ENCODE data around the gene IKBIP. TPM values are rescaled to one million over a fixed set of nuclear protein-coding genes. Genes with fewer than 3 reads are reported as not detected.

Gene IKBIP
- 47.4 TPM for total RNA-seq (ENCODE audit: unreplicated experiment)
- long read RNA-seq, transcript IKBIP-201 (3 exons, 3,189 nt) = minor isoform, 8 of 31 reads
- long read RNA-seq, transcript IKBIP-202 (3 exons, 1,645 nt) = major isoform, 16 of 31 reads
- long read RNA-seq, partial matches to known transcripts = 2 of 31 reads
- long read RNA-seq, other reads (novel, unspliced or antisense) = 1 of 31 reads

GRCh38 chr12:98644712-98645571 is at the start of gene IKBIP, which contains the start of gene APAF1:
IKBIP (minus strand) TSS chr12:98644788; CDS start chr12:98644701, 87 bp downstream.
APAF1 (plus strand) TSS chr12:98645290; CDS start chr12:98648360, 3,070 bp downstream.
- H3K9me3 Mint-ChIP-seq (ENCODE audit: unreplicated experiment) = no peaks in the 10 kb centered on the region
- H3K27ac Mint-ChIP-seq (ENCODE audit: unreplicated experiment) = peak within 1 kb of the TSS; percentile 87

GRCh38 chr12:98691351-98691750 is 46.8 kb upstream of the IKBIP start:
- no peaks in the 10 kb centered on the region for H3K9me3 Mint-ChIP-seq (ENCODE audit: unreplicated experiment)
- TF ChIP-seq CTCF (IDR thresholded peaks at IDR 0.05; ENCODE audit: unreplicated experiment) = no peak
- peaks cover 3% of the 10 kb centered on the region for H3K27me3 Mint-ChIP-seq (ENCODE audit: unreplicated experiment)
- no peak overlapping the region for H3K27ac Mint-ChIP-seq (ENCODE audit: unreplicated experiment)
- no peak for DNase-seq (ENCODE audit: low spot score)
- peaks cover 21% of the 10 kb centered on the region for H3K36me3 Mint-ChIP-seq (ENCODE audit: low read depth, unreplicated experiment)
- H3K4me3 Mint-ChIP-seq (ENCODE audit: unreplicated experiment) = no peak overlapping the region
- H3K4me1 Mint-ChIP-seq (ENCODE audit: unreplicated experiment) = peaks cover 17% of the 10 kb centered on the region

More at GRCh38 chr12:98644712-98645571, at the start of gene IKBIP, which contains the start of gene APAF1:
- H3K36me3 Mint-ChIP-seq (ENCODE audit: low read depth, unreplicated experiment) = peaks cover 8% of the 10 kb centered on the region
- H3K4me3 Mint-ChIP-seq (ENCODE audit: unreplicated experiment) = peak within 1 kb of the TSS; percentile 98
- H3K27me3 Mint-ChIP-seq (ENCODE audit: unreplicated experiment) = no peaks in the 10 kb centered on the region
- TF ChIP-seq CTCF (IDR thresholded peaks at IDR 0.05; ENCODE audit: unreplicated experiment) = no peak
- H3K4me1 Mint-ChIP-seq (ENCODE audit: unreplicated experiment) = peaks cover 15% of the 10 kb centered on the region
- peak; percentile 99 for DNase-seq (ENCODE audit: low spot score)

- no peak for DNase-seq (ENCODE audit: low spot score)
- no peak overlapping the region for H3K4me3 Mint-ChIP-seq (ENCODE audit: unreplicated experiment)
- H3K27ac Mint-ChIP-seq (ENCODE audit: unreplicated experiment) = no peak overlapping the region
- H3K36me3 Mint-ChIP-seq (ENCODE audit: low read depth, unreplicated experiment) = peaks cover 31% of the 10 kb centered on the region
- H3K9me3 Mint-ChIP-seq (ENCODE audit: unreplicated experiment) = no peaks in the 10 kb centered on the region
- H3K27me3 Mint-ChIP-seq (ENCODE audit: unreplicated experiment) = peaks cover 2% of the 10 kb centered on the region
- no peaks in the 10 kb centered on the region for H3K4me1 Mint-ChIP-seq (ENCODE audit: unreplicated experiment)
- no peak for TF ChIP-seq CTCF (IDR thresholded peaks at IDR 0.05; ENCODE audit: unreplicated experiment)
Observed at GRCh38 chr12:98686603-98687002, 42.0 kb upstream of the IKBIP start.

- Mint-ChIP-seq H3K27me3 (ENCODE audit: unreplicated experiment) (peaks cover under 1% of the 10 kb centered on the region), H3K36me3 (ENCODE audit: low read depth, unreplicated experiment) (peaks cover 25% of the 10 kb centered on the region), H3K4me1 (ENCODE audit: unreplicated experiment) (no peaks in the 10 kb centered on the region), H3K4me3 (ENCODE audit: unreplicated experiment) (no peak overlapping the region), H3K9me3 (ENCODE audit: unreplicated experiment) (no peaks in the 10 kb centered on the region), H3K27ac (ENCODE audit: unreplicated experiment) (no peak overlapping the region)
- no peak for DNase-seq (ENCODE audit: low spot score)
- TF ChIP-seq CTCF (IDR thresholded peaks at IDR 0.05; ENCODE audit: unreplicated experiment) = no peak
Observed at GRCh38 chr12:98684199-98684598, 39.6 kb upstream of the IKBIP start.

DNA sequence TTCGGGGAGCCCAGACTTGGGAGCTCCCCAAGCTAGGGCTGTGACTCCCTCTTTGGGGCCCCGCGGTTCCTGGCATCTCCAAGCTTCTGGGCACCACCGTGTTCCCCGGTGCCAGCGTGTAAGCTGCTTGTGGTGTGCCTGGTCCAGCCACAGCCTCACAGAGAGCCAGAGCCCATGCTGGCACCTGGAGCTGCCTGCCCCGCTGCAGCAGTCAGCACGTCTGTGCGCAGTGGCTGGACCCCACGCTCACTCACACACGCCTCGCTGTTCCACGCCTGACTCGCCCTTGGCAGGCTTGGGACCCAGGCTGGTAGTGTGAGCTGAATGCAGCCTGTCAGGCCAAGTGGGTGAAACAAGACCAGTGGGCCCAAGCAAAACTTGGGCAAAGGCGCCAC is 35.0 kb upstream of the IKBIP start:
- H3K27ac Mint-ChIP-seq (ENCODE audit: unreplicated experiment) = no peak overlapping the region
- no peaks in the 10 kb centered on the region for H3K4me1 Mint-ChIP-seq (ENCODE audit: unreplicated experiment)
- DNase-seq (ENCODE audit: low spot score) = no peak
- H3K4me3 Mint-ChIP-seq (ENCODE audit: unreplicated experiment) = no peak overlapping the region
- H3K9me3 Mint-ChIP-seq (ENCODE audit: unreplicated experiment) = no peaks in the 10 kb centered on the region
- no peaks in the 10 kb centered on the region for H3K27me3 Mint-ChIP-seq (ENCODE audit: unreplicated experiment)
- TF ChIP-seq CTCF (IDR thresholded peaks at IDR 0.05; ENCODE audit: unreplicated experiment) = no peak
- peaks cover 22% of the 10 kb centered on the region for H3K36me3 Mint-ChIP-seq (ENCODE audit: low read depth, unreplicated experiment)

Data from endothelial cell (in vitro differentiated cells).